Caco-2 (cell line): ENCODE data around the gene CYREN. TPM values are rescaled to one million over a fixed set of nuclear protein-coding genes. Genes with fewer than 3 reads are reported as not detected.

Experiments
- BruUV-seq: library from RNA; stranded (reverse); fragments of 400-500 nt; replicated peaks from 2 replicates; lab custom pipeline; 2021; lab: Mats Ljungman, UMichigan
- CTCF ChIA-PET: fragments of 300-600 bp; sonication (Branson Sonifier 250); formaldehyde crosslinking; loops from one replicate; lab custom pipeline; 2022; ENCODE audit warnings: antibody characterized with exemption; lab: Charles Lee
- POLR2A ChIA-PET: fragments of 300-600 bp; sonication (Branson Sonifier 250); formaldehyde crosslinking; loops from one replicate; lab custom pipeline; 2022; ENCODE audit warnings: antibody characterized with exemption; lab: Charles Lee
- DNase-seq, 2 experiments: peaks; one replicate each; pipeline versions ENCODE4 v3.0.0 to v3.0.0-alpha.2; 2020 to 2022
- H3K27me3 ChIP-seq: replicated peaks from 2 replicates; pipeline ENCODE4 v1.6.0; 2011; ENCODE audit warnings: low read length; ENCODE audit not compliant: control insufficient read depth, insufficient read depth
- H3K36me3 ChIP-seq: 2 replicates; pipeline ENCODE4 v1.5.1; 2011; ENCODE audit warnings: low read length; ENCODE audit not compliant: control insufficient read depth, insufficient read depth
- H3K4me1 ChIP-seq: fragments of 250-450 bp; sonication (Bioruptor Pico); 2 replicates; pipeline ENCODE4 v1.5.1; 2020; ENCODE audit warnings: mild to moderate bottlenecking
- H3K4me3 ChIP-seq: 2 replicates; pipeline ENCODE4 v1.5.1; 2011; ENCODE audit warnings: low read depth, mild to moderate bottlenecking, control low read depth, low read length
- H3K9me3 ChIP-seq: fragments of 250-450 bp; sonication (Bioruptor Pico); 2 replicates; pipeline ENCODE4 v1.5.1; 2020; ENCODE audit warnings: mild to moderate bottlenecking, moderate library complexity
- H3K27ac Mint-ChIP-seq: one replicate; pipeline ENCODE4 v1.8.0; 2022; ENCODE audit warnings: mixed read lengths; ENCODE audit not compliant: unreplicated experiment
- H3K27me3 Mint-ChIP-seq: one replicate; pipeline ENCODE4 v1.8.0; 2022; ENCODE audit warnings: mixed read lengths; ENCODE audit not compliant: insufficient read depth, unreplicated experiment
- H3K36me3 Mint-ChIP-seq: one replicate; pipeline ENCODE4 v1.8.0; 2022; ENCODE audit warnings: mild to moderate bottlenecking, mixed read lengths; ENCODE audit not compliant: insufficient read depth, unreplicated experiment
- H3K4me1 Mint-ChIP-seq: one replicate; pipeline ENCODE4 v1.8.0; 2022; ENCODE audit warnings: low read depth, mixed read lengths; ENCODE audit not compliant: unreplicated experiment
- H3K4me3 Mint-ChIP-seq: one replicate; pipeline ENCODE4 v1.8.0; 2022; ENCODE audit warnings: mild to moderate bottlenecking, moderate library complexity, mixed read lengths; ENCODE audit not compliant: unreplicated experiment
- H3K9me3 Mint-ChIP-seq: one replicate; pipeline ENCODE4 v1.8.0; 2022; ENCODE audit warnings: mixed read lengths; ENCODE audit not compliant: unreplicated experiment
- CTCF ChIP-seq, 2 experiments: fragments of 200-600 bp in 1 of 2; IDR thresholded peaks; 1 replicate in 1 of 2; 2 replicates in 1 of 2; pipeline versions ENCODE4 v1.5.1 to v1.8.0; 2011 to 2022; ENCODE audit warnings: antibody characterized with exemption in 1 of 2, control low read depth in 1 of 2, inconsistent platforms in 1 of 2, low read depth in 1 of 2, low read length in 1 of 2, mild to moderate bottlenecking in 1 of 2, moderate library complexity in 1 of 2; ENCODE audit not compliant: insufficient read depth in 1 of 2, severe bottlenecking in 1 of 2, unreplicated experiment in 1 of 2
- intact Hi-C: fragments of 100-400 bp; cut with micrococcal nuclease; formaldehyde crosslinking; loops from one replicate; pipeline ENCODE4 v1.10.0; 2022; ENCODE audit not compliant: unreplicated experiment
- total RNA-seq: library from RNA; stranded (reverse); gene quantifications from 2 replicates; pipeline ENCODE4 v1.2.3, GENCODE V29; 2022

The CYREN gene
- total RNA-seq, 1 experiment from 2014 or later = 60.9 TPM

DNA sequence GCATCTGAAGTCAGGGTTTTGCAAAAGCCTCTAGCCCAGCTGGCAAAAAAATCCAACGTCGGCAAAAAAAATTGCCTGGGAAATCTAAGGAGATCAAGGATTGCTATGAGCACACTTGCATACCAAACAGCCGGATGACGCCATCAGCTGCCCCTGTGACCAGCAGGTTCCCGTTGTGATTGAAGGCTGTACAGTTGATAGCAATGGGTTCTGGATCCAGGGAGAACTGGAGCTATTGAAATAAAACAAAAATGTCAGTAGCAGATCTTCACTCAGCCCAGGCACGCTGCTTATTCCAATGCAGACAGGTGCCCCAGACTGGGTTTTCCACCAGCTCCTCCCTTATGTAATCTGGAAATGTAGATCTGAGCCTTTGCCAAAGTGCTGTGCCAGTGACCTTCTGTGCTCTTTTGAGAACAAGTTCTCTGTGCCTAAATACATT is 18.7 kb upstream of the CYREN start:
- Mint-ChIP-seq H3K27ac (no peak overlapping the region), H3K36me3 (peaks cover 6% of the 10 kb centered on the region), H3K4me3 (no peak overlapping the region), H3K4me1 (no peaks in the 10 kb centered on the region), H3K27me3 (no peaks in the 10 kb centered on the region), H3K9me3 (peaks cover 1% of the 10 kb centered on the region)
- H3K4me3 ChIP-seq = no peak overlapping the region
- ChIA-PET POLR2A (no interaction called here), CTCF (no interaction called here)
- no peaks in the 10 kb centered on the region for H3K27me3 ChIP-seq
- no peak for DNase-seq
- H3K36me3 ChIP-seq = peaks cover 2% of the 10 kb centered on the region; the same call in 1 of the 2 replicates
- BruUV-seq = no TSS peak
- intact Hi-C loops = no loop called here
- H3K4me1 ChIP-seq = no peaks in the 10 kb centered on the region
- no peaks in the 10 kb centered on the region for H3K9me3 ChIP-seq
- no peak for TF ChIP-seq CTCF (IDR thresholded peaks at IDR 0.05; ENCODE audit: insufficient read depth in 1 of 2, low read depth in 1 of 2, low read length in 1 of 2, severe bottlenecking in 1 of 2, unreplicated experiment in 1 of 2)

DNA sequence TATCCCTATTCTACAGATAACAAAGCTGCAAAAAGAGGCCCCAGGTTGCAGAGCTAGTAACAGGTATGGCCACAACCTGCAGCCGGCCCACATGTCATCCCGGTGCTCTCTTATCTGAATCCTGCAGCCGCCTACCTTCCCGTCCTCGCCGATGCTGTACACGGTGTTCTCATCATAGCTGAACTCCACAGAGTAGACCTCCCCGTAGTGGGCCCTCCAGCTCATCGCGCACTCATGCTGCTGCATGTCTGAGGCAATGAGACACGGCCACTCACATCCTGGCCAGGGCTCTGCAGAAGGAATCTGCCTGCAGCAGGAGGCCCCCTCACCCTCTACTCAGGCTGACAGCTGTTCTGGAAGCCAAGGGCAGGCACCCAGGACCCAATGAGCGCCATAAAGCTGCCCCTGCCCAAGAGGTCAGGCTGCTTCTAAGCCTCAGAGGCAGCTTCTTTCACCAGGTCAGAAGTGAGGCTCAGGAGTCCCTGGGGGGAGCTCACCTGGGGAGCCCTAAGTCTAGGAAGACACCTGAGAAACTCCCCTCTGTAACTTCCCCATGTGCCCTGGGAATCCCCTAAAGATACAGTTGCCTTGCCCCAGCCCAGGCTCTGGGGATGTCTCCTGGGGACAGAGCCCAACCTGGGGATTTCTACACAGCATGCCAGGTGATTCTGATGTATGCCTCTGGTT is 17.9 kb upstream of the CYREN start:
- ChIA-PET CTCF (no interaction called here), POLR2A (no interaction called here)
- H3K36me3 ChIP-seq = peaks cover 2% of the 10 kb centered on the region; the same call in 1 of the 2 replicates

GRCh38 chr7:135186841-135187253 is 16.3 kb upstream of the CYREN start:
- Histone ChIP-seq H3K4me3 (no peak overlapping the region), H3K27me3 (no peaks in the 10 kb centered on the region), H3K9me3 (peaks cover 9% of the 10 kb centered on the region), H3K4me1 (no peaks in the 10 kb centered on the region), H3K36me3 (peaks cover 2% of the 10 kb centered on the region; the same call in 1 of the 2 replicates)
- no peak overlapping the region for H3K27ac Mint-ChIP-seq
- DNase-seq = no peak
- peaks cover 20% of the 10 kb centered on the region for H3K9me3 Mint-ChIP-seq
- H3K36me3 Mint-ChIP-seq = peaks cover 21% of the 10 kb centered on the region
- H3K4me1 Mint-ChIP-seq = no peaks in the 10 kb centered on the region
- no peak overlapping the region for H3K4me3 Mint-ChIP-seq
- intact Hi-C loops = no loop called here
- TF ChIP-seq CTCF (IDR thresholded peaks at IDR 0.05; ENCODE audit: insufficient read depth in 1 of 2, low read depth in 1 of 2, low read length in 1 of 2, severe bottlenecking in 1 of 2, unreplicated experiment in 1 of 2) = no peak
- CTCF ChIA-PET = no interaction called here
- no TSS peak for BruUV-seq
- POLR2A ChIA-PET = no interaction called here
- no peaks in the 10 kb centered on the region for H3K27me3 Mint-ChIP-seq

More for the DNA sequence above, 17.9 kb upstream of the CYREN start:
- H3K4me1 Mint-ChIP-seq = no peaks in the 10 kb centered on the region
- peaks cover 9% of the 10 kb centered on the region for H3K9me3 Mint-ChIP-seq
- no peaks in the 10 kb centered on the region for H3K9me3 ChIP-seq
- H3K36me3 Mint-ChIP-seq = peaks cover 11% of the 10 kb centered on the region
- H3K27me3 ChIP-seq = no peaks in the 10 kb centered on the region
- H3K4me1 ChIP-seq = no peaks in the 10 kb centered on the region
- intact Hi-C loops = no loop called here
- no peak overlapping the region for H3K27ac Mint-ChIP-seq
- no peak for DNase-seq
- H3K4me3 Mint-ChIP-seq = no peak overlapping the region
- H3K4me3 ChIP-seq = no peak overlapping the region
- no peak for TF ChIP-seq CTCF (IDR thresholded peaks at IDR 0.05; ENCODE audit: insufficient read depth in 1 of 2, low read depth in 1 of 2, low read length in 1 of 2, severe bottlenecking in 1 of 2, unreplicated experiment in 1 of 2)
- no peaks in the 10 kb centered on the region for H3K27me3 Mint-ChIP-seq
- no TSS peak for BruUV-seq
